ENCODE measurements around the gene ARHGAP12.
A peak's percentile ranks its signal among the peaks of the same experiment; 100 is the strongest.

ARHGAP12 gene

DNA sequence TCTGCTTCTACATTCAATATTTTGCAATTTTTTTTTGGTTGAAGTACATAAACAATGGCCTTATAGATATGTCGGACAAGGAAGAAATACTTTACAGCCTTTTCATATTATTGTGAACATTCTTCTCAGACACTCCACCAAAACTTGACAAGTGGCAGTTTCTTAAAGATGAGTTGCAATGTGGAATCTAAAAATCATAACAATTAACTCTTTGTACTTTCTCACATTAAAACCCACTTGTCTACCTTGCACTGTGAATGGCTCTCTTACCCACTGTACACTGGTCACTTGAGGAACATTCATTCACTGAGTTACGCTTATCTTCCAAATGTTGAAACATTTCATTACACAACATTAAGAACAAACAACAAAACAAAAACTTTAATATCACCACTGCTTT is 44.2 kb downstream of the ARHGAP12 start:
- peaks cover 14% of the 10 kb centered on the region for H3K4me1 ChIP-seq (ENCODE audit: control insufficient read depth, low read length)
- no peak overlapping the region for H3K27ac ChIP-seq (ENCODE audit: low read depth, low read length)
- no peaks in the 10 kb centered on the region for H4K20me1 ChIP-seq (ENCODE audit: control insufficient read depth, insufficient read depth, low read depth, low read length)
- no peaks in the 10 kb centered on the region for H3K36me3 ChIP-seq (ENCODE audit: control insufficient read depth, low read length)
- no peak overlapping the region for H3K4me2 ChIP-seq (ENCODE audit: low read length)
- H3K79me2 ChIP-seq (ENCODE audit: control insufficient read depth, low read length): peaks cover 10% of the 10 kb centered on the region
- no peaks in the 10 kb centered on the region for H3K27me3 ChIP-seq (ENCODE audit: control insufficient read depth, low read length)
- H3K4me3 ChIP-seq (ENCODE audit: low read length): no peak overlapping the region
- no peak for TF ChIP-seq EZH2phosphoT487 (IDR thresholded peaks at IDR 0.05; ENCODE audit: borderline replicate concordance, low read length)
- TF ChIP-seq, protein P1, sequence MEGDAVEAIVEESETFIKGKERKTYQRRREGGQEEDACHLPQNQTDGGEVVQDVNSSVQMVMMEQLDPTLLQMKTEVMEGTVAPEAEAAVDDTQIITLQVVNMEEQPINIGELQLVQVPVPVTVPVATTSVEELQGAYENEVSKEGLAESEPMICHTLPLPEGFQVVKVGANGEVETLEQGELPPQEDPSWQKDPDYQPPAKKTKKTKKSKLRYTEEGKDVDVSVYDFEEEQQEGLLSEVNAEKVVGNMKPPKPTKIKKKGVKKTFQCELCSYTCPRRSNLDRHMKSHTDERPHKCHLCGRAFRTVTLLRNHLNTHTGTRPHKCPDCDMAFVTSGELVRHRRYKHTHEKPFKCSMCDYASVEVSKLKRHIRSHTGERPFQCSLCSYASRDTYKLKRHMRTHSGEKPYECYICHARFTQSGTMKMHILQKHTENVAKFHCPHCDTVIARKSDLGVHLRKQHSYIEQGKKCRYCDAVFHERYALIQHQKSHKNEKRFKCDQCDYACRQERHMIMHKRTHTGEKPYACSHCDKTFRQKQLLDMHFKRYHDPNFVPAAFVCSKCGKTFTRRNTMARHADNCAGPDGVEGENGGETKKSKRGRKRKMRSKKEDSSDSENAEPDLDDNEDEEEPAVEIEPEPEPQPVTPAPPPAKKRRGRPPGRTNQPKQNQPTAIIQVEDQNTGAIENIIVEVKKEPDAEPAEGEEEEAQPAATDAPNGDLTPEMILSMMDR (IDR thresholded peaks at IDR 0.05; ENCODE audit: low read depth, low read length, poor library complexity, severe bottlenecking): no peak
- no peaks in the 10 kb centered on the region; the same call in 1 of the 2 replicates for H3F3A ChIP-seq (ENCODE audit: control insufficient read depth, insufficient read depth)
- H3K9me3 ChIP-seq (ENCODE audit: control insufficient read depth, insufficient read depth, low read length): no peaks in the 10 kb centered on the region
- no peaks in the 10 kb centered on the region for H3K9me2 ChIP-seq (replicated peaks; ENCODE audit: control insufficient read depth, low read length)

DNA sequence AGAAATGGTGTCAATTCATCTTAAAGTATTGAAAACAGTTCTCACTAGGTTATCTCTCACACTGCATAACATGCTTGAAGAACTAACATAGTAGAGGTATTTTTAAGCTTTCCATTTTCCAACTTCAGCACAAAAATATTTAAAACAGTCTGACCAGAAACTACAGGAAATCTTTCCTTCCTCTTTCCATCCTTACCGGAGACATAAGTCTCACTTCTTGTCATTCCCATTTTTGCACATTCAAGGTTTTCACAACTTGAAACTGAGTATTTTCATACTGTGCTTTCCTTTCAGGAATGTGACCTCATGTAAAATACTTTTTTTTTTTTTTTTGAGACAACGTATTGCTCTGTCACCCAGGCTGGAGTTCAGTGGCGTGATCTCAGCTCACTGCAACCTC is 45.2 kb downstream of the ARHGAP12 start:
- H3K4me2 ChIP-seq (ENCODE audit: low read length): peak overlapping the region; percentile 16; the same call in 1 of the 2 replicates
- H3K79me2 ChIP-seq (ENCODE audit: control insufficient read depth, low read length): peaks cover 10% of the 10 kb centered on the region
- H3K9me3 ChIP-seq (ENCODE audit: control insufficient read depth, insufficient read depth, low read length): no peaks in the 10 kb centered on the region
- H4K20me1 ChIP-seq (ENCODE audit: control insufficient read depth, insufficient read depth, low read depth, low read length): no peaks in the 10 kb centered on the region
- H3K27ac ChIP-seq (ENCODE audit: low read depth, low read length): no peak overlapping the region
- no peaks in the 10 kb centered on the region for H3K27me3 ChIP-seq (ENCODE audit: control insufficient read depth, low read length)
- no peak overlapping the region for H3K4me3 ChIP-seq (ENCODE audit: low read length)
- peaks cover 14% of the 10 kb centered on the region for H3K4me1 ChIP-seq (ENCODE audit: control insufficient read depth, low read length)
- H3K36me3 ChIP-seq (ENCODE audit: control insufficient read depth, low read length): no peaks in the 10 kb centered on the region
- no peaks in the 10 kb centered on the region; the same call in 1 of the 2 replicates for H3F3A ChIP-seq (ENCODE audit: control insufficient read depth, insufficient read depth)
- no peaks in the 10 kb centered on the region for H3K9me2 ChIP-seq (replicated peaks; ENCODE audit: control insufficient read depth, low read length)
- TF ChIP-seq, protein P1 (IDR thresholded peaks at IDR 0.05; ENCODE audit: low read depth, low read length, poor library complexity, severe bottlenecking): no peak
- no peak for TF ChIP-seq EZH2phosphoT487 (IDR thresholded peaks at IDR 0.05; ENCODE audit: borderline replicate concordance, low read length)

GRCh38 chr10:31878486-31878885 is 50.1 kb downstream of the ARHGAP12 start:
- Histone ChIP-seq H4K20me1 (ENCODE audit: control insufficient read depth, insufficient read depth, low read depth, low read length) (no peaks in the 10 kb centered on the region), H3K27me3 (ENCODE audit: control insufficient read depth, low read length) (no peaks in the 10 kb centered on the region), H3F3A (ENCODE audit: control insufficient read depth, insufficient read depth) (no peaks in the 10 kb centered on the region), H3K9me2 (replicated peaks; ENCODE audit: control insufficient read depth, low read length) (no peaks in the 10 kb centered on the region), H3K9me3 (ENCODE audit: control insufficient read depth, insufficient read depth, low read length) (no peaks in the 10 kb centered on the region), H3K4me2 (ENCODE audit: low read length) (no peak overlapping the region), H3K4me3 (ENCODE audit: low read length) (no peak overlapping the region), H3K36me3 (ENCODE audit: control insufficient read depth, low read length) (no peaks in the 10 kb centered on the region), H3K27ac (ENCODE audit: low read depth, low read length) (no peak overlapping the region), H3K4me1 (ENCODE audit: control insufficient read depth, low read length) (peaks cover 5% of the 10 kb centered on the region), H3K79me2 (ENCODE audit: control insufficient read depth, low read length) (0 out of 2 replicates have a peak, but pooled peaks cover 2% of the 10 kb centered on the region)
- TF ChIP-seq, protein P1 (IDR thresholded peaks at IDR 0.05; ENCODE audit: low read depth, low read length, poor library complexity, severe bottlenecking): no peak
- no peak for TF ChIP-seq EZH2phosphoT487 (IDR thresholded peaks at IDR 0.05; ENCODE audit: borderline replicate concordance, low read length)
